GM18508 (cell line): ENCODE results near the gene PAQR5.
"Not testable (repeated sequence)": the region's sequence is repeated elsewhere in the genome, so short reads cannot be mapped to it uniquely, and the experiment has no call there.

Source experiments
- ATAC-seq: cut with Tn5 transposase; IDR thresholded peaks from one replicate; pipeline ENCODE4 v1.9.1; 2021; ENCODE audit warnings: moderate number of reproducible peaks; ENCODE audit not compliant: insufficient read depth, unreplicated experiment

PAQR5 gene, protein sequence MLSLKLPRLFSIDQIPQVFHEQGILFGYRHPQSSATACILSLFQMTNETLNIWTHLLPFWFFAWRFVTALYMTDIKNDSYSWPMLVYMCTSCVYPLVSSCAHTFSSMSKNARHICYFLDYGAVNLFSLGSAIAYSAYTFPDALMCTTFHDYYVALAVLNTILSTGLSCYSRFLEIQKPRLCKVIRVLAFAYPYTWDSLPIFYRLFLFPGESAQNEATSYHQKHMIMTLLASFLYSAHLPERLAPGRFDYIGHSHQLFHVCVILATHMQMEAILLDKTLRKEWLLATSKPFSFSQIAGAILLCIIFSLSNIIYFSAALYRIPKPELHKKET

DNA sequence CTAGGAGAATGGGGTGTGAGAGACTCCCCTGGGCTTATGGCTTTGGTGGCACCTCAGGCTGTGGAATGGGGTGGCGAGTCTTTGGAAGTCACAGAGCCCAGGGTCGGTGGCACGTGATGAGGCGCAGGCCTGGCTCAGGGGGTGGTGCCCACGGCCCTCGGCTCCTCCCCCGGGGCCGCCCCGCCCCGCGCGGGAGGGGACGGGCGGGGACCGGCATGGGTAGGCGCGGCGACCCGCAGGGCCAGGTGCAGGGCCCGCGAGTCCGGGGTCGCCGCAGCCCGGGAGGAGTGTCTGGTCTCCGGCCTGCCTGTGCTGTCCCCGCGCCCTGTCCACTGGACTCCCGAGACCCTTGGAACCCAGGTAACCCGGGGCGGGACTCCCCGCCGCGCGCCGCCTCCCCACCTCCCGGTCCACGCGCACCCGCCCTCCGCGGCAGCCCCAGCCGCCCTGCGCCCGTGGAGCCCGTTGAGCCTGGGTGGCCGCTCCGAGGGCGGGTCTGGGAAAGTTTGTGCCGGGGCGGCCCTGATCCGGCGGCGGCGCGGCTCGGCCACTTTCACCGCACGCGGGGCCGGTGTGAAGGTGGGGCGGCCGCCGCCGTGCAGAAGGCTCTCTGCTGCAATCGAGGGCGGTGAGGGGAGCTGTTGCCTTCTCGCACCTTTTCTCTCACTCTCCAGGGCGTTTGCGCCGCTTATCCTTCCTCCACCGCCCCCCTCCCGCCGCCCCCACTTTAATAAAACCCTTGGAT is at the start of gene PAQR5:
TSS of gene PAQR5 (plus strand) at position 216 of the 745 bp plus-strand sequence. CDS start 61,169 bp downstream, outside the sequence.
- no peak for ATAC-seq

DNA sequence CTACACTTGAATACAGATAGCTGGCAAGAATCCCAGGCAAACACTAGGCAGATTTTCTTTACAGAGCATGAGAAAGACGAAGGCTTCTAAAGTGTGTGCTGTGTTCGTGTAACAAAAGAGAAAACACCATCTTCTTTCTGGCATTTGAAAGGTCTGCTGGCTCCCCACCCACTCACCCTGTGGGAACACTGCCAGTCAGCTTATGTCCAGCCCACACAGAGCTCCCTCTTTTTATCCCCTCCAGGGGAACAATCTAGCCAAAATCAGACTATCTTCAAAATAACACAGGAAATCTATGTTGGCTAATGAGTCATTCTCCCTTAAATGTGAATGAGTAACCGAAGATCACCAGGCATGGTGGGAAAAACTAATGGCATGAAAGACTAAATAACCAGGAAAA is 45.6 kb upstream of the PAQR5 start:
- ATAC-seq = no peak

DNA sequence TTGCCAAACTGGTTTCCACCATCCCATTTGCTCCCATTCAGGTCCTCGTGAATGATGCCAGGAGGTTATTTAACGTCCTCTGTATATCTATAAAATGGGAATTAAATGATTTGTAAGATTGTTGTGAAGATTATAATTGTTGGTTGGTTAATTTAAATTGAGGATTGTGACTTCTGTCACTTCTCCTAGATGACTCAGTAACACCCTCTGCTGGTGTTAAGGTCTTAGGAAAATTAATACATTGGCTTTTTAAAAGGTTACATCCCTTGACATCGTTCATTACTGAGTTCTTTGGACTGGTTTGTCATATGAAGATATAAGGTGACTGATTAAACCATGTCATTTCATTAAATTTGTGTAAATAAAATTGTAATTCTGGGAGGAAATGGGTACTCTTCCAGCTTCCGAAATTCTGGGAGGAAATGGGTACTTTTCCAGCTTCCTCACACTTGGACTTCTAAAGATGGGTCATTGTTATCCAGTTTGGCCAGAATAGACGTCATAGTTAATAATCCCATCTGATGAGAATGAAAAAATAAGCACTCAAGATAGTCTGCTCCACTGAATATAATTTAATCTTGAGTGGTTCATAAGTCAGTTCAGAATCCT is 33.3 kb upstream of the PAQR5 start:
- no peak for ATAC-seq

GRCh38 chr15:69271217-69271616 is 27.5 kb upstream of the PAQR5 start:
- no peak for ATAC-seq

GRCh38 chr15:69272139-69272538 is 26.6 kb upstream of the PAQR5 start:
- ATAC-seq = no peak

- no peak for ATAC-seq
Observed at GRCh38 chr15:69272891-69273290, 25.8 kb upstream of the PAQR5 start.

GRCh38 chr15:69275074-69275670 is 23.5 kb upstream of the PAQR5 start:
- no peak for ATAC-seq

DNA sequence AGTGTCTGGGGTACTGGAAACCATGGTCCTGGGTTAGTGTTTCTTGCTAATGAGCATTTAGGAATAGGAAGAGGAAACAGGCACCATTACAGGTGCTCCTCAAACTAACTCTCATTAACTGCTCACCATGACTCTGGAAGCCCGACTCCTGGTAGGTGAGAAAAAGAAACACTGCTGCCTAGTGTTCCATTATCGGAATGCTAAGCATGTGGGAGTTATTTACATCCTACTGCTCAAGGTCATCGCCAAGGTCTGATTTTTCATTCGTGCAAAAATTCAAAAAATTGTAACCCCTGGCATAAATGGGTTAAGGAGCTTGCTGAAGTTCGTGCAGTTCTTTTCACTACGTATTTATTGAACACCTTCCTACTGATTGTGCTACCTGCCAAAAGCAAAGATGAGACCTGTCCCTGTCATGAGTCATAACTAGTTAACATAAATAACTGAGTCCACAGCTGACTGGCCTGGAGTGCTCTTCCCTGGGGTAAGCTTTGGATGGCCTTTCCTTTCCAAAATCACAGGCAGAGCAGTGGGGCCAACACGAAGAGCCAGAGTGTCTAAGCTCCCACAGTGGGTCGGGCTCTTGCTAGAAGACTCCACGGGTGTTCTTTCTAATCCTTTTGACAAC is 22.7 kb upstream of the PAQR5 start:
- ATAC-seq = no peak

DNA sequence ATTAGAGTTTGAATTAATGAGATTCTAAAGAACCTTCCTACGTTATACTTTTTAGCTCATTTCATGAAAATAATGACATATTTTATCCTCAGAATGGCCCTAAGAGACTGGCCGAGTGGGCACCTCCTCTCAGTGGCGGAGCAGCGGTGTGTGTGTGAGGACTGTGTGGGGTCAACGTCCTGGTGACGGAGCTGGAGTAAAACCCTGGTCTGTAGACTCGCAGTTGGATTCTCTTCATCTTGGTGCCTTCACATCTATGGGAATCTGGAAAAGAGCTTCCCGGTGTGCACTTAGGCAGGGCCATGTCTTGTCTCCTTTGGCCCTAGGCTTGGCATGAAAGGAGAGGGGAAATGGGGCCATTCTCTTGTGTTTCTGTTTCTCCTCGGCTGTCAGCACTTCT is 21.4 kb upstream of the PAQR5 start:
- no peak for ATAC-seq

DNA sequence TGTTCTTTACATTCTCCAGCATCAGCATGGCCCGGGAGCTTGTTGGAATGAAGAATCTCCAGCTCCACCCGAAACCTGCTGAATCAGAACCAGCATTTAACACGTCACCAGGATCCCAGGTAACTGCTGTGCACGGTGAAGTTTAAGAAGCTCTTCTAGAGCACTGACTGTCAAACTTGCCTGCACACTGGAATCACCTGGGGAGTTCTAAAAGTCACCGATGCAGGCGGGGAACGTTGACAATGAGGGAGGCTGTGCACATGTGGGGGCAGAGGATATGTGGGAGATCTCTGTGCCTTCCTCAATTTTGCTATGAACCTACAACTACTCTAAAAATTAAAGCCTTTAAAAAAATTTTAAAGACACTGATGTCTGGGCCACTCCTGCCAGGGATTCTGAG is 19.1 kb upstream of the PAQR5 start:
- ATAC-seq = no peak

DNA sequence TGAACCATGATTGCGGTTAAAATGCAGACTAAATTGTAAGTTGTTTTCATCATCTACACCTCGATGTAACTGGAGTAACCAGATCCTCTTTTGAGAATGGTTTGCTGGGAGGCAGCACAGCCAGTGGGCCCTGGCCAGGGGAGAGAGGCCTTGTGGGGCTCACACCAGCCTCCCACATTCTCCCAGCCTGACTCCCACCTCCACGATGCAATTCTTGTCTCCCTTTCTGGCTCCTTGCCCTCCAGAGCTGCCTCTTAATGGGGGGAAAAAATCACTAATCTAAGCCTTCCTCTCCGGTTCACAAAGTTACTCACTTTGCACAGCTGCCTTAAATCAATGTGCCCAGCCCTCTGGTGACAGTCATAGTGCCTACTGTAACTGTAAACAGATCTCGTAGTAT is 17.9 kb upstream of the PAQR5 start:
- ATAC-seq = no peak

- ATAC-seq = no peak
Observed at GRCh38 chr15:69282104-69282743, 16.5 kb upstream of the PAQR5 start.

DNA sequence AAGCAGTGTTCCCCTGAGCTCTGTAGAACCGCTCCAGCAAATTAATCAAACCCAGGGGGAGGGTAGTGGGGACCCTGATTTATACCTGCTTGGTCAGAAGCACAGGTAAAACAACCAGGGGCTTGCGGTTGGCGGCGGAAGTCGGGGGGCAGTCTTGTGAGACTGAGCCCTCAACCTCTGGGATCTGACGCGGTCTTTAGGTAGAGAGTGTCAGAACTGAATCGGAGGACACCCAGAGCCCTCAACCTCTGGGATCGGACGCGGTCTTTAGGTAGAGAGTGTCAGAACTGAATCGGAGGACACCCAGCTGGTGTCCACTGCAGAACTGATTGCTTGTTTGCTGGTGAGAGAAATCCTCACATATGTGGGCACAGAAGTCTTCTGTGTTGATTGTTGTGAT is 12.9 kb upstream of the PAQR5 start:
- no peak for ATAC-seq

GRCh38 chr15:69288011-69288410 is 10.7 kb upstream of the PAQR5 start:
- no peak for ATAC-seq

- ATAC-seq = no peak
Observed at GRCh38 chr15:69288531-69289341, 10.0 kb upstream of the PAQR5 start.

- no peak for ATAC-seq
Observed at GRCh38 chr15:69289342-69290146, 9.2 kb upstream of the PAQR5 start.

DNA sequence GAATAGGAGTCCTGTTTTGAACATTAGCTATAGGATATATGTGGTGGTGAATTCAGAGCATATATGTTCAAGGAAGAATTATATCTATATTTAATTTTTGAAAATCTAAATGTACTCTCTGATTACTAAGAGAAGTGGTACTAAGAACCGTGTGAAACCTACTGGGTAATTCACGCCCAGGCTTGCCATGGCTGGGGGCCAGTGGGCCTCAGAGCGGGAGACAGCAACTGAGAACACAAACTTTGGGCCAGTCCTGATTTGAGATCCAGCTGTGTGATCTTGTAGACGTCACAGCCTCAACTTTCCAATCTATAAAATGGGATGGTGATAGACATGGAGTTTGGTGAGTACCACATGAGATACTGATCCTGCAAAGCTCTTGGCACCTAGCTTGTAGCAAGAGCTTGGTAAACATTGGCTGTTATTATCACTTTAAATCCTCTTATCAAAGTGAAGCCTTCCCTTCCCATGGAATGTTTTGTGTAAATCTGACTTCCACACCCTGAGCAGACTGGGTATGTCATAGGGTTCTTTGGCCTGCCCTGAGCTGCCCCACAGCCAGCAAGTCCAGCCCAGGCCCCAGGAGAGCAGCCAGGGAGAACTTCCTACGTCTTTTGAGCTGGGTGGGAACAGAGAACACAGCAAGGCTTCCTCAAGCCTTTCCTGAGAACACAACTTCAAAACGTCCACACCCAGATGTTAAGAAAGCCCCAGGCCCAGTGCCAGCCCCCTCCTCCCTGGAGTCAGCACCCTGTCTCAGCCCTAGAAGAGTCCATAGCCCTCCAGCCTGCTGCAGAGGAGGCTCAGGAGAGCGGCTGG is 8.2 kb upstream of the PAQR5 start:
- no peak for ATAC-seq

DNA sequence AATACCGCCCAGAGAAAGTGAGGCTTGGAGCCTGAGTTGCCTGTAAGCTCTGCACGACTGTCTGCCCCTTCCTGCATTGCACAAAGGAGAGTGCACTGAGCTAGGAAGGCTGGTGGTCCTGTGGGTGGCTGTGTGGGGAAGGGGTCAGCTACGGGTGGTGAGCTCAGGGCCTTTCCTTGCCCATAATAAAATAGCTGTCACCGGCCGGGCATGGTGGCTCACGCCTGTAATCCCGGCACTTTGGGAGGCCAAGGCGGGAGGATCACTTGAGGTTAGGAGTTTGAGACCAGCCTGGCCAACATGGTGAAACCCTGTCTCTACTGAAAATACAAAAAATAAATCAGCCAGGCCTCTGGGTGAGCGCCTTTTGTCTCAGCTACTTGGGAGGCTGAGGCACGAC is 7.1 kb upstream of the PAQR5 start:
- not testable (repeated sequence) for ATAC-seq
